K562 (cell line): ENCODE measurements around the gene OTC. TPM values are rescaled to one million over a fixed set of nuclear protein-coding genes. Genes with fewer than 3 reads are reported as not detected.

Source experiments
- ATAC-seq: fragments of 200-7000 bp; cut with Tn5 transposase; 3 replicates; pipeline ENCODE4 v1.9.1; 2020; ENCODE audit warnings: moderate library complexity
- BruUV-seq: library from RNA; stranded (reverse); fragments of 400-500 nt; replicated peaks from 2 replicates; lab custom pipeline; 2021; lab: Mats Ljungman, UMichigan
- CTCF ChIA-PET: fragments of 300-600 bp; formaldehyde crosslinking; extraction: SDS; loops from one replicate; lab custom pipeline; 2021; ENCODE audit warnings: low intra/inter-chr PET ratio; lab: Yijun Ruan, JAX
- POLR2A ChIA-PET: fragments of 300-600, 350-650 bp; sonication (Branson Sonifier 250); formaldehyde crosslinking; extraction: SDS; loops from one replicate; lab custom pipeline; 2021; ENCODE audit warnings: antibody characterized with exemption, inconsistent platforms; lab: Yijun Ruan, JAX
- DNase-seq, 4 experiments: peaks; one replicate each; pipeline versions ENCODE4 v3.0.0 to v3.0.0-alpha.2; 2011 to 2018; ENCODE audit warnings: low spot score in 3 of 4, mixed read lengths in 3 of 4; ENCODE audit errors: extremely low read depth in 1 of 4
- FAIRE-seq: peaks from 2 replicates; lab custom pipeline; 2011; peaks lifted over from hg19 to GRCh38; lab: Jason Lieb, UNC
- H2AFZ ChIP-seq: 2 replicates; pipeline ENCODE4 v1.6.0; 2011; ENCODE audit warnings: low read depth, low read length, control low read depth, inconsistent platforms
- H3K27ac ChIP-seq: fragments of 200-600 bp; 3 replicates; pipeline ENCODE4 v1.8.0; 2011; ENCODE audit warnings: low read depth, mild to moderate bottlenecking, control low read depth, inconsistent platforms, low read length, moderate library complexity, mixed read lengths; ENCODE audit errors: extremely low read depth
- H3K27me3 ChIP-seq, 2 experiments: fragments of 300-600 bp in 1 of 2; 2 replicates in 1 of 2; 3 replicates in 1 of 2; pipeline versions ENCODE4 v1.6.0 to v1.8.0; 2011; ENCODE audit warnings: inconsistent platforms in 2 of 2, low read length in 2 of 2, mild to moderate bottlenecking in 1 of 2, mixed read lengths in 1 of 2, moderate library complexity in 1 of 2; ENCODE audit not compliant: control insufficient read depth in 2 of 2, insufficient read depth in 2 of 2
- H3K36me3 ChIP-seq: fragments of 300-600 bp; 3 replicates; pipeline ENCODE4 v1.8.0; 2011; ENCODE audit warnings: mild to moderate bottlenecking, low read length, inconsistent platforms; ENCODE audit not compliant: control insufficient read depth, insufficient read depth
- H3K4me1 ChIP-seq, 2 experiments: fragments of 200-600 bp in 1 of 2; replicated peaks in 1 of 2; 2 replicates in 1 of 2; 3 replicates in 1 of 2; pipeline versions ENCODE4 v1.5.1 to v1.8.0; 2011; ENCODE audit warnings: inconsistent platforms in 2 of 2, low read length in 2 of 2, mild to moderate bottlenecking in 1 of 2, mixed read lengths in 1 of 2, moderate library complexity in 1 of 2; ENCODE audit not compliant: control insufficient read depth in 2 of 2, insufficient read depth in 2 of 2
- H3K4me2 ChIP-seq: 2 replicates; pipeline ENCODE4 v1.6.1; 2011; ENCODE audit warnings: low read length, control low read depth, inconsistent platforms, mixed read lengths; ENCODE audit not compliant: insufficient read depth
- H3K4me3 ChIP-seq: fragments of 200-600 bp; sonication (generic), shearing (Covaris generic); 2 replicates; pipeline ENCODE4 v1.5.1; 2016; ENCODE audit warnings: control low read depth, inconsistent platforms
- H3K79me2 ChIP-seq: fragments of 200-600 bp; 3 replicates; pipeline ENCODE4 v1.8.0; 2011; ENCODE audit warnings: low read length, inconsistent platforms; ENCODE audit not compliant: control insufficient read depth, insufficient read depth
- H3K9ac ChIP-seq, 2 experiments: 2 replicates each; pipeline versions ENCODE4 v1.6.0 to v1.6.1; 2011; ENCODE audit warnings: low read depth in 2 of 2, low read length in 2 of 2, control low read depth in 1 of 2, inconsistent platforms in 1 of 2, mild to moderate bottlenecking in 1 of 2, mixed read lengths in 1 of 2; ENCODE audit not compliant: insufficient read depth in 1 of 2
- H3K9me1 ChIP-seq: one replicate; pipeline ENCODE4 v1.6.0; 2011; ENCODE audit warnings: inconsistent platforms, mild to moderate bottlenecking, low read length, moderate library complexity; ENCODE audit not compliant: control insufficient read depth, insufficient read depth
- H3K9me3 ChIP-seq: replicated peaks from 2 replicates; pipeline ENCODE4 v1.5.1; 2011; ENCODE audit warnings: low read depth, low read length, inconsistent platforms; ENCODE audit not compliant: control insufficient read depth, insufficient read depth
- H4K20me1 ChIP-seq: replicated peaks from 2 replicates; pipeline ENCODE4 v1.6.1; 2011; ENCODE audit warnings: low read length, inconsistent platforms, mixed read lengths; ENCODE audit not compliant: control insufficient read depth, insufficient read depth
- BMI1 ChIP-seq: fragments of 150-350 bp; IDR thresholded peaks from 2 replicates; pipeline ENCODE4 v1.6.1; 2014; ENCODE audit warnings: low read length
- CTBP1 ChIP-seq: fragments of 450-650 bp; IDR thresholded peaks from 2 replicates; pipeline ENCODE4 v1.6.1; 2016; ENCODE audit warnings: borderline replicate concordance
- FOSL1 ChIP-seq: fragments of 200-800 bp; sonication (Bioruptor generic); conservative IDR thresholded peaks from 2 replicates; pipeline ENCODE4 v1.6.1; 2016; ENCODE audit warnings: missing genetic modification characterization, missing compliant biosample characterization
- GATAD2A ChIP-seq: fragments of 450-650 bp; IDR thresholded peaks from 2 replicates; pipeline ENCODE4 v1.6.1; 2017
- HNRNPH1 ChIP-seq: fragments of 200-400 bp; formaldehyde crosslinking; optimal IDR thresholded peaks from 2 replicates; pipeline ENCODE3; 2017; ENCODE audit warnings: low read depth, mild to moderate bottlenecking, low read length, moderate library complexity
- PHF8 ChIP-seq: fragments of 200-600 bp; sonication (generic); IDR thresholded peaks from 2 replicates; pipeline ENCODE4 v1.6.1; 2012; ENCODE audit warnings: mixed run types, mild to moderate bottlenecking, inconsistent platforms, low read length, moderate library complexity, borderline replicate concordance
- RBM14 ChIP-seq: fragments of 200-400 bp; formaldehyde crosslinking; IDR thresholded peaks from 2 replicates; pipeline ENCODE4 v1.6.1; 2018; ENCODE audit warnings: low read depth, mild to moderate bottlenecking, low read length, moderate library complexity, borderline replicate concordance; ENCODE audit not compliant: insufficient read depth
- SIX5 ChIP-seq, 2 experiments: IDR thresholded peaks; 2 replicates each; pipeline ENCODE4 v1.6.1; 2011; ENCODE audit warnings: low read length in 2 of 2, borderline replicate concordance in 1 of 2, low read depth in 1 of 2, mild to moderate bottlenecking in 1 of 2, moderate library complexity in 1 of 2; ENCODE audit not compliant: insufficient read depth in 1 of 2
- TCFL5 ChIP-seq: fragments of 250-450 bp; sonication (Bioruptor Pico); conservative IDR thresholded peaks from 2 replicates; pipeline ENCODE4 v1.6.1; 2021; ENCODE audit warnings: mild to moderate bottlenecking, moderate library complexity, matching md5 sums
- TEAD4 ChIP-seq, 2 experiments: sonication (generic) in 1 of 2; formaldehyde crosslinking in 1 of 2; IDR thresholded peaks; 2 replicates each; pipeline versions ENCODE4 v1.6.1 to v1.8.0; 2012 to 2022; ENCODE audit warnings: borderline replicate concordance in 1 of 2, inconsistent platforms in 1 of 2, low read length in 1 of 2, mild to moderate bottlenecking in 1 of 2, missing genetic modification reagents in 1 of 2
- ZKSCAN8 ChIP-seq: fragments of 200-800 bp; sonication (Bioruptor generic); IDR thresholded peaks from 2 replicates; pipeline ENCODE4 v1.6.1; 2016; ENCODE audit warnings: missing genetic modification characterization, missing compliant biosample characterization
- ZNF224 ChIP-seq: sonication (generic); formaldehyde crosslinking; IDR thresholded peaks from 2 replicates; pipeline ENCODE4 v1.8.0; 2022; ENCODE audit warnings: mild to moderate bottlenecking, missing genetic modification reagents
- ZNF444 ChIP-seq: fragments of 250-450 bp; sonication (Bioruptor Pico); IDR thresholded peaks from 2 replicates; pipeline ENCODE4 v1.4.0; 2020; ENCODE audit warnings: mild to moderate bottlenecking, moderate library complexity
- ZSCAN32 ChIP-seq: fragments of 450-650 bp; formaldehyde crosslinking; IDR thresholded peaks from 2 replicates; pipeline ENCODE4 v1.4.0; 2020; ENCODE audit warnings: mild to moderate bottlenecking, moderate library complexity
- WGBS: fragments of 100-300 bp; shearing (Covaris generic); methylation state at CpG from one replicate; pipeline ENCODE4 v1.1.6; 2016; ENCODE audit warnings: low coverage, mixed read lengths; ENCODE audit not compliant: insufficient coverage; ENCODE audit errors: missing lambda C conversion rate; 5-methylcytosine and 5-hydroxymethylcytosine counted together
- in situ Hi-C: fragments of 300-500 bp; cut with MboI; formaldehyde crosslinking; loops from 4 replicates; pipeline ENCODE4 v1.15.0; 2018; ENCODE audit warnings: inconsistent platforms, mixed read lengths
- intact Hi-C: fragments of 100-400 bp; cut with micrococcal nuclease; formaldehyde crosslinking; loops from 2 replicates; pipeline ENCODE4 v1.14.2; 2022
- polyA plus RNA-seq, 8 experiments: library from polyadenylated mRNA; depleted of rRNA in 4 of 8; stranded (reverse) in 5 of 8; unstranded in 3 of 8; fragments of >200 nt; fragmentation: Nextera tagmentation in 2 of 8; fragmentation: Illumina TruSeq in 1 of 8; extraction: Ambion mirVana in 2 of 8; extraction: Trizol in 1 of 8; gene quantifications; 2 replicates each; pipeline versions ENCODE4 v1.2.1 to v1.2.3, GENCODE V29; 2011 to 2014; ENCODE audit warnings: inconsistent platforms in 1 of 8, missing spikeins in 1 of 8
- total RNA-seq, 7 experiments: library from RNA; depleted of rRNA in 6 of 7; stranded (reverse); fragments of >200 nt in 6 of 7; fragmentation: Illumina TruSeq in 2 of 7; extraction: Trizol in 2 of 7; gene quantifications; 2 replicates each; pipeline versions ENCODE4 v1.2.1 to v1.2.3, GENCODE V29; 2011 to 2021; ENCODE audit warnings: low replicate concordance in 1 of 7
- TF ChIP-seq, protein P1 (sequence below): sonication (generic); formaldehyde crosslinking; IDR thresholded peaks from 2 replicates; pipeline ENCODE4 v1.8.0; 2022; ENCODE audit warnings: missing genetic modification reagents, mild to moderate bottlenecking, borderline replicate concordance
- TF ChIP-seq, protein P2 (sequence below): fragments of 450-650 bp; formaldehyde crosslinking; IDR thresholded peaks from 2 replicates; pipeline ENCODE4 v1.4.0; 2020; ENCODE audit warnings: mild to moderate bottlenecking

Gene OTC
- total and polyA plus RNA-seq, 9 of the 15 experiments (the other 6 are each of a cell fraction or from before 2014, with no cell fraction given): not detected

DNA sequence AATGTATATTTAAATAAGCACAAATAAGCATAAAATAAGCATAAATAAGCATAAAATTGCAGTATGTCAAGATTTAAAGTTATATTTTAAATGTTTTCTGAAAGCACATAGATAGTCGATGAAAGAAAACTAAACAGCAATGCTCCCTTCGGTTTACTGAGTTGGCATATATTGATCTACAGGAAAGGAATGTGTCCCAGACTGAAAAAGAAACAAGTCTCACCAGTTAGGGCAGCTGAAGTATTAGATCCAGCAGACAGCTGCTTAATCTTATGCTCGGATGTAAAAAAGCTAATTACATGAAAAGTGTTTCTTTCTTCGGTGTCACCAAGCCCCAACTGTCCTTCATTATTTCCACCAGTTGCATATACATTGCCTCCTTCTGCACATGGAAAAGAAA, 33.8 kb upstream of the OTC start:
- Histone ChIP-seq H3K9ac (no peak overlapping the region), H4K20me1 (no peaks in the 10 kb centered on the region), H3K27me3 (no peaks in the 10 kb centered on the region), H3K79me2 (no peaks in the 10 kb centered on the region), H3K27ac (no peak overlapping the region), H3K4me3 (no peak overlapping the region), H3K9me1 (no peaks in the 10 kb centered on the region), H3K36me3 (no peaks in the 10 kb centered on the region), H3K4me1 (no peaks in the 10 kb centered on the region), H2AFZ (no peak overlapping the region), H3K4me2 (no peak overlapping the region), H3K9me3 (no peaks in the 10 kb centered on the region)
- intact Hi-C loops: no loop called here
- TF ChIP-seq, protein P1, sequence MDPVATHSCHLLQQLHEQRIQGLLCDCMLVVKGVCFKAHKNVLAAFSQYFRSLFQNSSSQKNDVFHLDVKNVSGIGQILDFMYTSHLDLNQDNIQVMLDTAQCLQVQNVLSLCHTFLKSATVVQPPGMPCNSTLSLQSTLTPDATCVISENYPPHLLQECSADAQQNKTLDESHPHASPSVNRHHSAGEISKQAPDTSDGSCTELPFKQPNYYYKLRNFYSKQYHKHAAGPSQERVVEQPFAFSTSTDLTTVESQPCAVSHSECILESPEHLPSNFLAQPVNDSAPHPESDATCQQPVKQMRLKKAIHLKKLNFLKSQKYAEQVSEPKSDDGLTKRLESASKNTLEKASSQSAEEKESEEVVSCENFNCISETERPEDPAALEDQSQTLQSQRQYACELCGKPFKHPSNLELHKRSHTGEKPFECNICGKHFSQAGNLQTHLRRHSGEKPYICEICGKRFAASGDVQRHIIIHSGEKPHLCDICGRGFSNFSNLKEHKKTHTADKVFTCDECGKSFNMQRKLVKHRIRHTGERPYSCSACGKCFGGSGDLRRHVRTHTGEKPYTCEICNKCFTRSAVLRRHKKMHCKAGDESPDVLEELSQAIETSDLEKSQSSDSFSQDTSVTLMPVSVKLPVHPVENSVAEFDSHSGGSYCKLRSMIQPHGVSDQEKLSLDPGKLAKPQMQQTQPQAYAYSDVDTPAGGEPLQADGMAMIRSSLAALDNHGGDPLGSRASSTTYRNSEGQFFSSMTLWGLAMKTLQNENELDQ (CRISPR knock-in tag): no peak
- TF ChIP-seq BMI1 (no peak), FOSL1 (tag) (no peak), TEAD4 (IDR thresholded peaks at IDR 0.05; ENCODE audit: low read length) (no peak), TEAD4 (CRISPR knock-in tag; IDR thresholded peaks at IDR 0.05; ENCODE audit: borderline replicate concordance) (no peak), RBM14 (no peak), ZNF444 (no peak), CTBP1 (no peak), ZKSCAN8 (CRISPR knock-in tag) (no peak), PHF8 (no peak), ZSCAN32 (CRISPR knock-in tag) (no peak), SIX5 (IDR thresholded peaks at IDR 0.05; ENCODE audit: borderline replicate concordance in 1 of 2, insufficient read depth in 1 of 2, low read depth in 1 of 2, low read length in 2 of 2) (no peak), TCFL5 (no peak), ZNF224 (CRISPR knock-in tag) (no peak), HNRNPH1 (no peak), GATAD2A (no peak)
- TF ChIP-seq, protein P2, sequence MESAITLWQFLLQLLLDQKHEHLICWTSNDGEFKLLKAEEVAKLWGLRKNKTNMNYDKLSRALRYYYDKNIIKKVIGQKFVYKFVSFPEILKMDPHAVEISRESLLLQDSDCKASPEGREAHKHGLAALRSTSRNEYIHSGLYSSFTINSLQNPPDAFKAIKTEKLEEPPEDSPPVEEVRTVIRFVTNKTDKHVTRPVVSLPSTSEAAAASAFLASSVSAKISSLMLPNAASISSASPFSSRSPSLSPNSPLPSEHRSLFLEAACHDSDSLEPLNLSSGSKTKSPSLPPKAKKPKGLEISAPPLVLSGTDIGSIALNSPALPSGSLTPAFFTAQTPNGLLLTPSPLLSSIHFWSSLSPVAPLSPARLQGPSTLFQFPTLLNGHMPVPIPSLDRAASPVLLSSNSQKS (CRISPR knock-in tag): no peak
- 68% methylated on average over 3 of the region's 4 CpGs for WGBS
- BruUV-seq: no TSS peak
- FAIRE-seq: no peak
- ATAC-seq: no peak
- in situ Hi-C loops: no loop called here
- DNase-seq: no peak
- CTCF ChIA-PET: no interaction called here
- POLR2A ChIA-PET: interaction anchor here (0.6 to 1.1 kb wide), 2 partner anchors 9 to 99 kb away, joined by 3 read pairs; partner anchors contain the start of gene RPGR
